ENCODE data around the gene ORAI1.
A peak's percentile ranks its signal among the peaks of the same experiment; 100 is the strongest.
"Not testable (repeated sequence)": the region's sequence is repeated elsewhere in the genome, so short reads cannot be mapped to it uniquely, and the experiment has no call there.

Gene ORAI1

GRCh38 chr12:121649819-121650353 is 23.6 kb downstream of the ORAI1 start:
- DNase-seq: no peak

DNA sequence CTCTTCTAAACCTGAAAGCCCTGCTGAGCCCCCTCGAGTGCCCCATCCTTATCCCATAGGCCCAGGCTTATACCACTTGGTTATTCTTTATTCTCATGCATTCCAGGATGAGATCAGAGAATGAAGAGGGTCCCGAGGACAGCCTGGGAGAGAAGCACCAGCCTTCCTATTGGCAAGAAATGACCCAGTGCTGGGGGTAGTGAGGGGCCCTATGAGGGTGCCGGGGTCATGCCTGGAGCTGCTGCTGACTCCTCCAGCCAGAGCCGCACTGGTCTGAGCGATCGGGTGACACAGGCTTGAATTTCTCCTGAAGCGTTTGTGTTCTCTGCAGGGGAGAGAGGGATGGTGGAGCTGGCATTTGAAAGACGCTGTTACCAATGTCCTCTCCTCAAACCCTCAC is 25.0 kb downstream of the ORAI1 start:
- DNase-seq: no peak

DNA sequence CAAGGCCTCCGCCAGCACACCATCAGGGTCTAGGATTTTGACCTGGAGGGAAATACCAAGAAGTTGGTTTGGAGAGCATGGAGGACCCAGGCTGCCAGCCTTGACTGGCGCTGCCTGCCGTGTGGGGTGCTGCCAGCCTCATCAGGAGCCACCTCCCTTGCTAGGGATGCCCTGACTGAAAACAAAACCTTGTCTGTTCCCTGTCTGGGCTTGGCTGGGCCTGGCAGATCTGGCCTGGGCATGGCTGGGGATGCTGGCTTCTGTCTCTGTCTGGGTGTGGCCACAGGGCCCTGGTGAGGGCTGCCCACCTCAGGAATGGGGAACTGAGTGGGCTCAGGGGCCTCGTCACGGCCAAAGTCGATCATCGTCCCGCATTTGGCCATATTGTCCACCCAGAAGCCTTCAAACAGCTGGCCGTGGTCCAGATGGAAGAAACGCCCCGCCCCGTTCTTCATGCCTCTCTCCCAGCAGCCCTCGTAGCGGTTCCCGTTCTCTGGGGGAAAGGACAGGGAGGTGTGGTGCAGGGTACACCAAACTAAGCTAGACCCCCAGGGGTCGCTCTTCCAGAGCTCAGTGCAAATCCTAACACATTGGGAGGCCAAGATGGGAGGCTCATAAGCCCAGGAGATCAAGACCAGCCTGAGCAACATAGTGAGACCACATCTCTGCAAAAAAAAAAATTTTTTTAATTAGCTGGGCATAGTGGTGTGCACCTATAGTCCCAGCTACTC is 26.6 kb downstream of the ORAI1 start:
- no peak for DNase-seq

- DNase-seq: no peak
Observed at GRCh38 chr12:121653999-121654398, 27.7 kb downstream of the ORAI1 start.

GRCh38 chr12:121656122-121656521 is 29.8 kb downstream of the ORAI1 start:
- no peak for DNase-seq

GRCh38 chr12:121657305-121658008 is 31.1 kb downstream of the ORAI1 start:
- DNase-seq: no peak

DNA sequence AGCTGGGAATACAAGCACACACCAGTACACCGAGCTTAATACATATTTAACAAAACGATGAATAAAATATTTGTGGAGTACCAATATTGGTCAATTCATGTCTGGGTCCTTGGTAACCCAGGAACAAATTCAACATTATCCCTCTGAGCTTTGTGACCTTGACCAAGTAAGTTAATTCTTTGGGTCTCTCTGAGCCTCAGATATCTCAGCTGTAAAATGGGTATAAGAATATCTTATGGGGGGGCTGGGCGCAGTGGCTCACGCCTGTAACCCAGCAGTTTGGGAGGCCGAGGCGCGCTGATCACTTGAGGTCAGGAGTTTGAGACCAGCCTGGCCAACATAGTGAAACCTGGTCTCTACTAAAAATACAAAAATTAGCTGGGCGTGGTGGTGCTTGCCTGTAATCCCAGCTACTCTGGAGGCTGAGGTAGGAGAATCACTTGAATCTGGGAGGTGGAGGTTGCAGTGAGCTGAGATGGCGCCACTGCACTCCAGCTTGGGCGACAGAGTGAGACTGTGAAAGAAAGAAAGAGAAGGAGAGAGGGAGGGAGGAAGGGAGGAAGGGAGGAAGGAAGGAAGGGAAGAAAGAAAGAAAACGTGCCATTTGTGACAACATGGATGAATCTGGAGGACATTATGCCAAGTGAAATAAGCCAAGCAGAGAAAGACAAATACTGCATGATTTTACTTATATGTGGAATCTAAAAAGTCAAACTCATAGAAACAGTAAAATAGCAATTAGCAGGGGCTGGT is 35.2 kb downstream of the ORAI1 start:
- not testable (repeated sequence) for DNase-seq

DNA sequence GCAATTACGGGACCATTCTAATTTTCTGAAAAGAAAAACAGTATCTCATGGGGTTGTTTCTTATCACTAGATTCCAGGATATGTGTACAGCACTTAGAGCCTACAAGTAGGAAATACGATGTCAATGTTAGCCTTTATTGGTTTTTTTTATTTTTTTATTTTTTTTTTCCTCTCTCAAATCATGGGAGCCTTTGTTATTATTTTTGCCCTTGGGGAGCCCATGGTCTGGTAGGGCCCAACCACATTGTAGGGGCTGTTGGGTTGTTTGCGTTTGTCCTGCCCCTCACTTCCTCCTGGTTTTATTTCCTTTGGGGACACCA is 37.2 kb downstream of the ORAI1 start:
- no peak for DNase-seq

DNA sequence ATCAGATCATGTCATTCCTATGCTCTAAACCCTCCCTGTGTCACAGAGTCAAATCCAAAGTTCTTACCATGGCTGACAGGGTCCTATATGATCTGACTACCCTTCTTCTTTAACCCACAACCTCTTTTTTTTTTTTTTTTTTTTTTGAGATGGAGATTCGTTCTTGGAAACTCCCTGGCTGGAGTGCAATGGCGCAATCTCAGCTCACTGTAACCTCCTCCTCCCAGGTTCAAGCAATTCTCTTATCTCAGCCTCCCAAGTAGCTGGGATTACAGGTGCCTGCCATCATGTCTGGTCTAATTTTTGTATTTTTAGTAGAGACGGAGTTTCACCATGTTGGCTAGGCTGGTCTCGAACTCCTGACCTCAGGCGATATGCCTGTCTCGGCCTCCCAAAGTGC is 40.5 kb downstream of the ORAI1 start:
- not testable (repeated sequence) for DNase-seq

DNA sequence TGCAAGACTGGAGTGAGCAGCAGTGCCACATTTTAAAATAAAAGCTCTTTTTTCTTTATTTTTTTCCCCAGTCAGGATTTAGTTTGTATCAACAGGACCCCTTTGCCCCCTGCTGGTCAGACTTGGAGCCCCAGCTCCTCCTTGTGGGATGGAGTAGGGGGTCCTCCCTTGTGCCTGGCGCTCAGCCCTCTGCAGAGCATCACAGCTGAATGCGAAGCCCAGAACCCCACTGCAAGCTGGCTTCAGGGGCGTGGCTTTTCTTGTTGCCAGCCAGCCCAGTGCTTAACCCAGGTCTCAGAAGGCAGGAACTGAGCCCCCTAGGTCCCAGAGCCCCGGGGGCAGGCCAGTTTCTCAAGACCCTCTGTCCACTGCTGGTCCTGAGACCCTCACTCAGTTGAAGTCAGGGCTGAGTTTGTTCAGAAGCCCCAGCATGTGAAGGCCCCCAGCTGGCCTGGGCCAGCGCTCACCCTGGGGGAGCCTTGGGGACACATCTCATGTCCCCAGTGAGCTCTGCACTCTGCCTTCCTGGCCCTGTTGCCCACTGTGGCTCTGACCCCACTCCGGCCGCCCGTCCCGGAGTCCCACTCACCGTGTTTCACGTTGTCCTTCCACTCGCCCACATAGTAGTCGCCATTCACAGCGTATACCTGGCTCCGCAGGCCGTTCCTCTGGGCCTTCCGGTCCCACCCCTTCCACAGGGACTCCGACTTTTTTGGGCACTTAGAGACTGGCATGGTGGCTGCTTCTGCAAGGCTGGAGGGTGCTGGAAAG is 42.6 kb downstream of the ORAI1 start:
- peak; percentile 64 for DNase-seq

DNA sequence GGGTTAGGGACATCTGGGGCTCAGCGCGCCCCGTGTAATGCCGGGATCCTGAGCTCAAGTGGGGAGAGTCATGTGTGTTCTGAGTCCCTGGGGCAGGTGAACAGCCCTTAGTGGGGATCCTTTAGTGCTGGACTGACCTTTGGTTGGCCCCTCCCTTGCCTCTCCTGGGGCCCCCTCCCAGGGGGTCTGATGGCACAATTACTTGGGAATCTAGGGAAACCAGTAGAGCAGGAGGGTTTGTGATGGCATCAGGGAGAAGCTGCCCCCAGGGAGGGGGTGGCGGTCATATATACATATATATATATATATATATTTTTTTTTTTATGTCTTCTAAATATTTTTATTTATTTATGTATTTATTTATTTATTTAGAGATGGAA is 43.2 kb downstream of the ORAI1 start, which contains the start of gene MORN3:
MORN3 (minus strand) TSS at position 134 of the 380 bp plus-strand sequence. CDS start 171 bp downstream, outside the sequence.
- no peak for DNase-seq

- no peak for DNase-seq
Observed at GRCh38 chr12:121673013-121673511, 46.7 kb downstream of the ORAI1 start.

- DNase-seq: no peak
Observed at GRCh38 chr12:121676190-121676589, 49.9 kb downstream of the ORAI1 start.

- DNase-seq: no peak
Observed at GRCh38 chr12:121678305-121678704, 52.0 kb downstream of the ORAI1 start.

DNA sequence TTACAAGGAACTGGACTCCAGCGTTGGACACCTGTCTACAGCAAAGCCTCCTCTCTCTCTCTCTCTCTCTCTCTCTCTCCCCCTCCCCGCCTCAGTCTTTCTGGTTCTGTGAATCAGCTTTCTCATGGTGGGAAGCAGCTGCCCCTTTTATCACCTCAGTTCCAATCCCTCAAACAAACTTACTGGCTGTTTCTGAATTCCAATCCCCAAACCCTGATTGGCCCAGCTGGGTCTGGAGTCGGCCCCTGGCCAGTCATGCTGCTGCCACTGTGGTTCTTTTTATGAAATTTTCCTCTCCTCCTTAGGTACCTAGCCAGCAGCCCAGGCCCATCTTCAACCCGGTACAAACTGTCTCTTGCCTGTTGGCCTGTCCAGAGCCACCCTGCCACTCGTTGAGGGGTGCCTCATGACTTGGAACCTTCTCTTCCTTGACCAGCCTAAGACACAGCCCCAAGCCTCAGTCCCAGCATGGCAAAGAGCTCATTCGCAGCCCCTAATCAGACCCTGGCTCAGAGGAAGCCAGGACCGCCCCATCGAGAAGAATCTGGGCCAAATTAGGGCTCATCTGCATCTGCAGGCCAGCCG is 52.5 kb downstream of the ORAI1 start:
- DNase-seq: no peak

DNA sequence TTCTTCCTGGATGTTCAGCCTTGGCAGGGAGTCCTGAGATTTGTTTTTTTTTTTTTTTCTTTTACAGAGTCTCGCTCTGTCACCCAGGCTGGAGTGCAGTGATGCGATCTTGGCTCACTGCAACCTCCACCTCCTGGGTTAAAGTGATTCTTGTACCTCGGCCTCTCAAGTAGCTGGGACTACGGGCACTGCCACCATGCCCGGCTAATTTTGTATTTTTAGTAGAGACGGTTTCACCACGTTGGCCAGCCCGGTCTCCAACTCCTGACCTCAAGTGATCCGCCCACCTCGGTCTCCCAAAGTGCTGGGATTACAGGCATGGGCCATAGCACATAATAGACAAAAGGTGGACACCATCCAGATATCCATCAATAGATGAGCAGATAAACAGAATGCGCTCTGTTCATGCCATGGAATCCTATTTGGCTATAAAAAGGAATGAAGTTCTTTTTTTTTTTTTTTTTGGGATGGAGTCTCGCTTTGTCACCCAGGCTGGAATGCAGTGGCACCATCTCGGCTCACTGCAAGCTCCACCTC is 53.4 kb downstream of the ORAI1 start:
- not testable (repeated sequence) for DNase-seq

- DNase-seq: no peak
Observed at GRCh38 chr12:121688966-121689365, 62.6 kb downstream of the ORAI1 start.

DNA sequence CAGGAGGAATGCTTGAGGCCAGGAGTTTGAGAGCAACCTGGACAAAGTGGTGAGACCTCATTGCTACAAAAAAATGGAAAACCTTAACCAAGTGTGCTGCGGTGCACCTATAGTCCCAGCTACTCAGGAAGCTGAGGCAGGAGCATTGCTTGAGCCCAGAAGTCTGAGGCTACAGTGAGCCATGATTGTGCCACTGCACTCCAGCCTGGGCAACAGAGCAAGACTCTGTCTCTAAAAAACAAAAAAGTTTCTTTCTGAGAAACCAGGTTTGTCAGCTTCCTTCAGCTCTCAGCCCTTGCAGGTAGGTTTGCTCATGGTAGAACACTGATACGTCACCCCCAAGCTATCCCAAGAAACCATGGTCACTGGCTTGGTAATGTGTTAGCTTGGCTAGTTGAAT is 63.1 kb downstream of the ORAI1 start:
- no peak for DNase-seq
